ENCODE results near the gene TBC1D4. TPM values are rescaled to one million over a fixed set of nuclear protein-coding genes. Genes with fewer than 3 reads are reported as not detected.

TBC1D4 gene
- total RNA-seq (2014; rRNA removed; shearing (Covaris generic)): 16.9 and 22.0 TPM in 2 replicates

GRCh38 chr13:75482070-75482819 lies at the start of gene TBC1D4:
Gene TBC1D4, minus strand, starts transcription at chr13:75482169. Its CDS starts 402 bp downstream, at chr13:75481767.

Other genes with a start within 250 kb of the TBC1D4 start
- gene COMMD6, start 55.7 kb upstream of the TBC1D4 start, total RNA-seq (2014; rRNA removed; shearing (Covaris generic)): 21.8 and 22.9 TPM in 2 replicates
- gene UCHL3, start 67.6 kb upstream of the TBC1D4 start, total RNA-seq (2014; rRNA removed; shearing (Covaris generic)): 31.8 and 35.1 TPM in 2 replicates
- gene LMO7, start 154.2 kb upstream of the TBC1D4 start, total RNA-seq (2014; rRNA removed; shearing (Covaris generic)): 36.0 and 36.3 TPM in 2 replicates

Data from A375 (cell line).